Measurements from ENCODE around the gene FHOD3. TPM values are rescaled to one million over a fixed set of nuclear protein-coding genes. Genes with fewer than 3 reads are reported as not detected.

FHOD3 gene
- total and polyA plus RNA-seq, 9 of the 15 experiments (the other 6 are each of a cell fraction or from before 2014, with no cell fraction given), result 0.11 TPM; not detected in 8

- Histone ChIP-seq H3K36me3 (ENCODE audit: control insufficient read depth, insufficient read depth, low read length) (peaks cover 82% of the 10 kb centered on the region), H4K20me1 (replicated peaks; ENCODE audit: control insufficient read depth, insufficient read depth, low read length) (no peaks in the 10 kb centered on the region), H3K27me3 (ENCODE audit: control insufficient read depth in 2 of 2, insufficient read depth in 2 of 2, low read length in 2 of 2) (no peaks in the 10 kb centered on the region), H3K9ac (ENCODE audit: insufficient read depth in 1 of 2, low read depth in 2 of 2, low read length in 2 of 2) (no peak overlapping the region), H3K4me3 (no peak overlapping the region), H2AFZ (ENCODE audit: low read depth, low read length) (no peak overlapping the region), H3K9me1 (ENCODE audit: control insufficient read depth, insufficient read depth, low read length) (peaks cover 5% of the 10 kb centered on the region), H3K27ac (ENCODE audit: extremely low read depth, low read depth, low read length) (no peak overlapping the region), H3K79me2 (ENCODE audit: control insufficient read depth, insufficient read depth, low read length) (peaks cover 19% of the 10 kb centered on the region), H3K4me2 (ENCODE audit: insufficient read depth, low read length) (no peak overlapping the region), H3K4me1 (replicated peaks in 1 of 2; ENCODE audit: control insufficient read depth in 2 of 2, insufficient read depth in 2 of 2, low read length in 2 of 2) (peaks cover 0 to 31% of the 10 kb centered on the region in 2 experiments; a peak in 2 of 5 replicates), H3K9me3 (replicated peaks; ENCODE audit: control insufficient read depth, insufficient read depth, low read depth, low read length) (no peaks in the 10 kb centered on the region)
- intact Hi-C loops (cut with micrococcal nuclease) (no loop called here), in situ Hi-C loops (cut with MboI) (no loop called here)
- DNase-seq (ENCODE audit: extremely low read depth in 1 of 4, low spot score in 3 of 4) (no peak), FAIRE-seq (no peak), ATAC-seq (no peak)
- WGBS (ENCODE audit: insufficient coverage, low coverage, missing lambda C conversion rate), result 82% methylated on average over 3 of the region's 3 CpGs
- ChIA-PET CTCF (ENCODE audit: low intra/inter-chr PET ratio) (no interaction called here), POLR2A (interaction anchor here (3.1 kb wide), 1 partner anchor 16 kb away, joined by 19 read pairs; the partner anchor contains the start of genes KIAA1328 and TPGS2)
- no peak for TF ChIP-seq EGR1 (conservative IDR thresholded peaks at IDR 0.05)
- TF ChIP-seq PTTG1 (tag; IDR thresholded peaks at IDR 0.05; ENCODE audit: low read depth), result no peak
- TF ChIP-seq MAFK (IDR thresholded peaks at IDR 0.05; ENCODE audit: low read length), result no peak
- no peak for TF ChIP-seq NR2F6 (CRISPR knock-in tag; IDR thresholded peaks at IDR 0.05)
- no peak for TF ChIP-seq E2F1 (CRISPR knock-in tag; IDR thresholded peaks at IDR 0.05)
- TF ChIP-seq, protein P1, sequence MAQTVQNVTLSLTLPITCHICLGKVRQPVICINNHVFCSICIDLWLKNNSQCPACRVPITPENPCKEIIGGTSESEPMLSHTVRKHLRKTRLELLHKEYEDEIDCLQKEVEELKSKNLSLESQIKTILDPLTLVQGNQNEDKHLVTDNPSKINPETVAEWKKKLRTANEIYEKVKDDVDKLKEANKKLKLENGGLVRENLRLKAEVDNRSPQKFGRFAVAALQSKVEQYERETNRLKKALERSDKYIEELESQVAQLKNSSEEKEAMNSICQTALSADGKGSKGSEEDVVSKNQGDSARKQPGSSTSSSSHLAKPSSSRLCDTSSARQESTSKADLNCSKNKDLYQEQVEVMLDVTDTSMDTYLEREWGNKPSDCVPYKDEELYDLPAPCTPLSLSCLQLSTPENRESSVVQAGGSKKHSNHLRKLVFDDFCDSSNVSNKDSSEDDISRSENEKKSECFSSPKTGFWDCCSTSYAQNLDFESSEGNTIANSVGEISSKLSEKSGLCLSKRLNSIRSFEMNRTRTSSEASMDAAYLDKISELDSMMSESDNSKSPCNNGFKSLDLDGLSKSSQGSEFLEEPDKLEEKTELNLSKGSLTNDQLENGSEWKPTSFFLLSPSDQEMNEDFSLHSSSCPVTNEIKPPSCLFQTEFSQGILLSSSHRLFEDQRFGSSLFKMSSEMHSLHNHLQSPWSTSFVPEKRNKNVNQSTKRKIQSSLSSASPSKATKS (CRISPR knock-in tag; IDR thresholded peaks at IDR 0.05), result no peak
- TF ChIP-seq ZNF655 (CRISPR knock-in tag; IDR thresholded peaks at IDR 0.05), result no peak
- TF ChIP-seq ZNF830 (CRISPR knock-in tag; IDR thresholded peaks at IDR 0.05), result no peak
- no peak for TF ChIP-seq NR2C1 (IDR thresholded peaks at IDR 0.05)
- TF ChIP-seq NR2C1 (tag; IDR thresholded peaks at IDR 0.05), result no peak
- TF ChIP-seq, protein P2, sequence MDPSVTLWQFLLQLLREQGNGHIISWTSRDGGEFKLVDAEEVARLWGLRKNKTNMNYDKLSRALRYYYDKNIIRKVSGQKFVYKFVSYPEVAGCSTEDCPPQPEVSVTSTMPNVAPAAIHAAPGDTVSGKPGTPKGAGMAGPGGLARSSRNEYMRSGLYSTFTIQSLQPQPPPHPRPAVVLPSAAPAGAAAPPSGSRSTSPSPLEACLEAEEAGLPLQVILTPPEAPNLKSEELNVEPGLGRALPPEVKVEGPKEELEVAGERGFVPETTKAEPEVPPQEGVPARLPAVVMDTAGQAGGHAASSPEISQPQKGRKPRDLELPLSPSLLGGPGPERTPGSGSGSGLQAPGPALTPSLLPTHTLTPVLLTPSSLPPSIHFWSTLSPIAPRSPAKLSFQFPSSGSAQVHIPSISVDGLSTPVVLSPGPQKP (CRISPR knock-in tag; IDR thresholded peaks at IDR 0.05), result no peak
- TF ChIP-seq STAT5A (IDR thresholded peaks at IDR 0.05; ENCODE audit: borderline replicate concordance, low read length), result no peak
- TF ChIP-seq SMARCC2 (IDR thresholded peaks at IDR 0.05; ENCODE audit: low read depth), result no peak
- BruUV-seq (replicated peaks), result no TSS peak
These were observed 515.2 kb downstream of the FHOD3 start for GRCh38 chr18:36812678-36813077.

Measured in K562 (cell line).